GM21786 (cell line): ENCODE results near the gene RXFP1.

ENCODE experiments used
- ATAC-seq: cut with Tn5 transposase; IDR thresholded peaks from one replicate; pipeline ENCODE4 v1.9.1; 2021; ENCODE audit not compliant: unreplicated experiment

Gene RXFP1

GRCh38 chr4:158540125-158540907, 18.6 kb downstream of the RXFP1 start:
- no peak for ATAC-seq

- ATAC-seq = no peak
These were observed 19.8 kb downstream of the RXFP1 start for GRCh38 chr4:158541506-158541905.

GRCh38 chr4:158543191-158543590, 21.5 kb downstream of the RXFP1 start:
- no peak for ATAC-seq

- ATAC-seq = no peak
These were observed 22.5 kb downstream of the RXFP1 start for GRCh38 chr4:158544141-158544540.

- no peak for ATAC-seq
These were observed 31.7 kb downstream of the RXFP1 start for GRCh38 chr4:158553364-158553763.

GRCh38 chr4:158560284-158560683, 38.6 kb downstream of the RXFP1 start:
- ATAC-seq = no peak

GRCh38 chr4:158566860-158567259, 45.2 kb downstream of the RXFP1 start:
- no peak for ATAC-seq

- no peak for ATAC-seq
These were observed 50.1 kb downstream of the RXFP1 start for GRCh38 chr4:158571736-158572135.

- no peak for ATAC-seq
These were observed 50.9 kb downstream of the RXFP1 start for GRCh38 chr4:158572608-158573007.

- no peak for ATAC-seq
These were observed 56.8 kb downstream of the RXFP1 start for GRCh38 chr4:158578476-158578875.

- ATAC-seq = no peak
These were observed 58.4 kb downstream of the RXFP1 start for GRCh38 chr4:158580064-158580463.

GRCh38 chr4:158581161-158581560, 59.5 kb downstream of the RXFP1 start:
- ATAC-seq = no peak

GRCh38 chr4:158586881-158587280, 65.2 kb downstream of the RXFP1 start:
- no peak for ATAC-seq

GRCh38 chr4:158588285-158588684, 66.6 kb downstream of the RXFP1 start:
- ATAC-seq = no peak

- ATAC-seq = no peak
These were observed 67.1 kb downstream of the RXFP1 start for GRCh38 chr4:158588777-158589176.

GRCh38 chr4:158590306-158590705, 68.6 kb downstream of the RXFP1 start:
- ATAC-seq = no peak

GRCh38 chr4:158590824-158591223, 69.1 kb downstream of the RXFP1 start:
- ATAC-seq = no peak

- ATAC-seq = no peak
These were observed 76.4 kb downstream of the RXFP1 start for GRCh38 chr4:158597879-158598596.

- ATAC-seq = no peak
These were observed 77.5 kb downstream of the RXFP1 start for GRCh38 chr4:158599150-158599549.

- ATAC-seq = no peak
These were observed 78.2 kb downstream of the RXFP1 start for GRCh38 chr4:158599765-158600498.

GRCh38 chr4:158604369-158604768, 82.7 kb downstream of the RXFP1 start:
- no peak for ATAC-seq

- no peak for ATAC-seq
These were observed 83.7 kb downstream of the RXFP1 start for GRCh38 chr4:158605393-158605792.
